OCI-LY3 (cell line): ENCODE results near the gene TULP4.

ENCODE experiments used
- H2AFZ ChIP-seq: fragments of 200-600, 300-600 bp; shearing (Covaris generic); 2 replicates; pipeline ENCODE4 v1.6.0; 2014; ENCODE audit warnings: antibody characterized with exemption, low read depth, low read length
- H3K27ac ChIP-seq: fragments of 200-600, 300-600 bp; sonication (generic); 2 replicates; pipeline ENCODE4 v1.5.1; 2014; ENCODE audit warnings: mild to moderate bottlenecking, low read length, moderate library complexity, mixed read lengths
- H3K27me3 ChIP-seq: fragments of 200-600, 300-600 bp; sonication (generic); 2 replicates; pipeline ENCODE4 v1.6.1; 2014; ENCODE audit warnings: low read depth, low read length, mixed read lengths
- H3K36me3 ChIP-seq: fragments of 200-600, 300-600 bp; sonication (generic); replicated peaks from 2 replicates; pipeline ENCODE3; 2014; ENCODE audit warnings: low read depth, low read length, mixed read lengths
- H3K4me1 ChIP-seq: fragments of 300-600, 200-600 bp; sonication (generic); 2 replicates; pipeline ENCODE4 v1.6.1; 2014; ENCODE audit warnings: low read length, mixed read lengths
- H3K4me2 ChIP-seq: fragments of 200-600, 300-600 bp; sonication (generic); 2 replicates; pipeline ENCODE4 v1.6.1; 2014; ENCODE audit warnings: low read length, mixed read lengths
- H3K4me3 ChIP-seq: fragments of 300-600, 200-600 bp; sonication (generic); 2 replicates; pipeline ENCODE4 v1.5.1; 2014; ENCODE audit warnings: antibody characterized with exemption, mild to moderate bottlenecking, low read length, moderate library complexity
- H3K79me2 ChIP-seq: fragments of 300-600, 200-600 bp; shearing (Covaris generic); 2 replicates; pipeline ENCODE4 v1.6.1; 2014; ENCODE audit warnings: mild to moderate bottlenecking, low read length, mixed read lengths
- H3K9ac ChIP-seq: fragments of 300-600, 200-600 bp; shearing (Covaris generic); 2 replicates; pipeline ENCODE4 v1.6.0; 2014; ENCODE audit warnings: mild to moderate bottlenecking, low read length, moderate library complexity
- H3K9me3 ChIP-seq: fragments of 200-600, 300-600 bp; shearing (Covaris generic); 2 replicates; pipeline ENCODE4 v1.6.1; 2014; ENCODE audit warnings: low read length, mixed read lengths; ENCODE audit not compliant: insufficient read depth
- H4K20me1 ChIP-seq: fragments of 200-600, 300-600 bp; sonication (generic); 2 replicates; pipeline ENCODE4 v1.6.1; 2016; ENCODE audit warnings: low read length, mixed read lengths; ENCODE audit not compliant: insufficient read depth
- EZH2phosphoT487 ChIP-seq: fragments of 200-600 bp; shearing (Covaris generic); IDR thresholded peaks from 2 replicates; pipeline ENCODE4 v1.6.1; 2018; ENCODE audit warnings: antibody characterized with exemption, mixed run types, low read depth
- TF ChIP-seq, protein P1 (sequence below): fragments of 200-600, 300-600 bp; sonication (generic); IDR thresholded peaks from 2 replicates; pipeline ENCODE4 v1.5.1; 2014; ENCODE audit warnings: antibody characterized with exemption, low read length, low read depth

TULP4 gene

DNA sequence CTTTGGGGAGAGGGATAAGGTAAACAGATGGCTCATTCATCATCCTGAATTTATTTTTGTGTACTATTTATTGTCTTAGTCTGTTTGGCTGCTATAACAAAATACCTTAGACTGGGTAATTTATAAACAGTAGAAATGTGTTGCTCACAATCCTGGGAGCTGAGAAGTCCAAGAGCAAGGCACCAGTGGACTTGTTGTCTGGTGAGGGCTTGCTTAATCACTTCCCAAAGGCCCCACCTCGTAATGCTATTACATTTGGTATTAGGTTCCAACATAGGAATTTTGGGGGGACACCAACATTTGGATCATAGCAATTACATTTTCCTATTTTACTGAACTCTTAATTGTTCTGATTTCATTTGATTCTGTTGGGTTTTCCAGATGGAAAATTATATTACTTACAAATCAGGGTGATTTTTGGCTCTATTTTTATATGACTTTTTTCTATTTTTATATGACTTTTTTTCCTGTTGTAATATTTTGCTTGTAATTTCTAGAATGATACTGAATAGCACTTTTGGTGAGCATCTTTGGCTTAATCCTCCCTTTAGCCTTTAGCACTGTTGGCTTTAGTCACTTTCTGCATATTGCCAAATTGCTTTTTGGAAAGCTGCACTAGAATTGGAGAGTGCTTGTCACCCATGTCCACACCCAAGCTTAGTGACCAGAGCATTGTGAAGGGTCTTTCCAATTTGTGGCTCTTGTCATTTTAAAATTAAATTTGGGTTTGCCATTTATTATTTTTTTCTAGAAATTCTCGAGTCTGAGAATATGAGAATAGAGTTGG, 43.7 kb upstream of the TULP4 start:
- H3K27me3 ChIP-seq = no peaks in the 10 kb centered on the region
- no peak overlapping the region for H3K27ac ChIP-seq
- no peaks in the 10 kb centered on the region for H4K20me1 ChIP-seq
- H3K4me1 ChIP-seq = no peaks in the 10 kb centered on the region
- TF ChIP-seq EZH2phosphoT487 = no peak
- TF ChIP-seq, protein P1, sequence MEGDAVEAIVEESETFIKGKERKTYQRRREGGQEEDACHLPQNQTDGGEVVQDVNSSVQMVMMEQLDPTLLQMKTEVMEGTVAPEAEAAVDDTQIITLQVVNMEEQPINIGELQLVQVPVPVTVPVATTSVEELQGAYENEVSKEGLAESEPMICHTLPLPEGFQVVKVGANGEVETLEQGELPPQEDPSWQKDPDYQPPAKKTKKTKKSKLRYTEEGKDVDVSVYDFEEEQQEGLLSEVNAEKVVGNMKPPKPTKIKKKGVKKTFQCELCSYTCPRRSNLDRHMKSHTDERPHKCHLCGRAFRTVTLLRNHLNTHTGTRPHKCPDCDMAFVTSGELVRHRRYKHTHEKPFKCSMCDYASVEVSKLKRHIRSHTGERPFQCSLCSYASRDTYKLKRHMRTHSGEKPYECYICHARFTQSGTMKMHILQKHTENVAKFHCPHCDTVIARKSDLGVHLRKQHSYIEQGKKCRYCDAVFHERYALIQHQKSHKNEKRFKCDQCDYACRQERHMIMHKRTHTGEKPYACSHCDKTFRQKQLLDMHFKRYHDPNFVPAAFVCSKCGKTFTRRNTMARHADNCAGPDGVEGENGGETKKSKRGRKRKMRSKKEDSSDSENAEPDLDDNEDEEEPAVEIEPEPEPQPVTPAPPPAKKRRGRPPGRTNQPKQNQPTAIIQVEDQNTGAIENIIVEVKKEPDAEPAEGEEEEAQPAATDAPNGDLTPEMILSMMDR = no peak
- no peak overlapping the region for H3K4me3 ChIP-seq
- no peaks in the 10 kb centered on the region for H3K9me3 ChIP-seq
- H3K4me2 ChIP-seq = no peak overlapping the region
- no peak overlapping the region for H3K9ac ChIP-seq
- 0 out of 2 replicates have a peak, but pooled peaks cover 4% of the 10 kb centered on the region for H3K79me2 ChIP-seq
- H2AFZ ChIP-seq = no peak overlapping the region
- no peaks in the 10 kb centered on the region for H3K36me3 ChIP-seq

DNA sequence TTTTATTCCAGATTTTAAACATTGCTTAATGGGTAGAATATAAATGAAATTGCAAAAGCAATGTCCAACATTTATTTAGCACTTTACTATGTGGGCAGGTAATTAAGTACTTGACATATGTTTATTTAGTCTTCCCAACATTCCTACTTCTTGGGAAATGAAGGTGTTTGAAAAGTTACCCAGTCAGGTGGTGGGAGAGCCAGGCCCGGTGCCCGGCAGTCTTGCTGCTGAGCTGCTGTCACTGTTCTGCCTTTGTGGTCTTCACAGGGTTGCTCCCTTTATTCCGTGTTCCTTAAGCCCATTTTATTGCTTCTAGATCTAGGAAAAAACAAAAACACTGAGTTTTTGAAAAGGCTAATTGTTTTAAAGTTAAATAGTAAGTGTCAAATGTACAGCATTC, 42.6 kb upstream of the TULP4 start:
- Histone ChIP-seq H3K9me3 (no peaks in the 10 kb centered on the region), H4K20me1 (no peaks in the 10 kb centered on the region), H3K4me3 (no peak overlapping the region), H3K4me2 (no peak overlapping the region), H2AFZ (no peak overlapping the region), H3K4me1 (no peaks in the 10 kb centered on the region), H3K9ac (no peak overlapping the region), H3K79me2 (0 out of 2 replicates have a peak, but pooled peaks cover 4% of the 10 kb centered on the region), H3K27me3 (no peaks in the 10 kb centered on the region), H3K36me3 (no peaks in the 10 kb centered on the region), H3K27ac (no peak overlapping the region)
- TF ChIP-seq, protein P1 = no peak
- TF ChIP-seq EZH2phosphoT487 = no peak

DNA sequence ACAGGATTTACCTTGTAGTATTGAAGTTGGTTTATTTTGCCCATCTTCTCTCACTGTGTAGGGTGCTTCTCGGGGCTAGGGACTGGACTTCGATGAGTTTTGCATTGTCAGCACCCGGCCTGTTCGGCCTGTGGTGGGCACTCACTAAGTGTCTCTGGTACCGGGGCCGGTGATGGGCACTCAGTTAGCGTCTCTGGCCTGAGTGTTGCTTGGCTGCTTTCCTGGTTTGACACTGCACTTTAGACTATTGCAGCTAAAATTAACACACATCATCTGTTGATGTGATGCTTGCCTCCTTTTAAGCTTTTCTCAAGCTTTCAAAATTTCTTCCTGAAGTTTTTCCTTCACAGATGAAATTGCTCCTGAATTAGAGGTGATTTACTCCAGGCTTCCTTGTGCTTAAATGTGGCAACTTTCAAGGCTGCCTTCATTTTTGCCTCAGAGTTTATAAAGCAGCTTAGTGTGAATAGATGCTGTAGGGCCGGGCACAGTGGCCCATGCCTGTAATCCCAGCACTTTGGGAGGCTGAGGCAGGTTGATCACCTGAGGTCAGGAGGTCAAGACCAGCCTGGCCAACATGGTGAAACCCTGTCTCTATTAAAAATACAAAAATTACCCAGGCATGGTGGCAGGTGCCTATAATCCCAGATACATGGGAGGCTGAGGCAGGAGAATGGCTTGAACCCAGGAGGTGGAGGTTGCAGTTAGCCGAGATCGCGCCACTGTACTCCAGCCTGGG, 41.7 kb upstream of the TULP4 start:
- H3K4me3 ChIP-seq = no peak overlapping the region
- TF ChIP-seq EZH2phosphoT487 = no peak
- TF ChIP-seq, protein P1 = no peak
- H3K36me3 ChIP-seq = no peaks in the 10 kb centered on the region
- 0 out of 2 replicates have a peak, but pooled peaks cover 4% of the 10 kb centered on the region for H3K79me2 ChIP-seq
- no peak overlapping the region for H3K27ac ChIP-seq
- H2AFZ ChIP-seq = no peak overlapping the region
- no peaks in the 10 kb centered on the region for H3K27me3 ChIP-seq
- H3K9ac ChIP-seq = no peak overlapping the region
- H4K20me1 ChIP-seq = no peaks in the 10 kb centered on the region
- H3K4me2 ChIP-seq = no peak overlapping the region
- no peaks in the 10 kb centered on the region for H3K9me3 ChIP-seq
- H3K4me1 ChIP-seq = no peaks in the 10 kb centered on the region

DNA sequence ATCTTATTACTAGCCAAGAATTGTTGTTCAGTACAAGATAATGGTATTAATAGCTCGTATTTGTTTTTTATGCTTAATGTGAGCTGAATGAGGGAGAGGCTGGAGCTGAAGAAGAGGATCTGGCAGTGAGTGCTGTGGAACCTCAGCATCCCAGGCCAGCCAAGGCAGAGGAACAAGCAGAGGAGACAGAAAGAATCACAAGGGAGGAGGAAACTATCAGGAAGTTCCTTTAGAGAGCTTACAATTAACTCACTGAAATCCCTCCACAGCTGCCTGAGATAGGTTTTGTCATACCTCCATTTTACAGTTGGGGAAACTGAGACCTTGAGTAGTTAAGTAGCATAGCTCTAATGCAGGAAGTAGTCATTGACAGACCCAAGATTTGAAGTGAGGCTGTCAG, 39.9 kb upstream of the TULP4 start:
- TF ChIP-seq, protein P1 = no peak
- no peak for TF ChIP-seq EZH2phosphoT487
- Histone ChIP-seq H3K27me3 (no peaks in the 10 kb centered on the region), H3K79me2 (0 out of 2 replicates have a peak, but pooled peaks cover 4% of the 10 kb centered on the region), H3K4me2 (no peak overlapping the region), H2AFZ (no peak overlapping the region), H3K9ac (no peak overlapping the region), H3K4me3 (no peak overlapping the region), H4K20me1 (no peaks in the 10 kb centered on the region), H3K36me3 (no peaks in the 10 kb centered on the region), H3K9me3 (no peaks in the 10 kb centered on the region), H3K27ac (no peak overlapping the region), H3K4me1 (no peaks in the 10 kb centered on the region)
